ENCODE data around the gene LRBA. TPM values are rescaled to one million over a fixed set of nuclear protein-coding genes. Genes with fewer than 3 reads are reported as not detected.

Gene LRBA
- total and polyA plus RNA-seq, 4 donors: 8.2 to 69.8 (median 32.8) TPM

DNA sequence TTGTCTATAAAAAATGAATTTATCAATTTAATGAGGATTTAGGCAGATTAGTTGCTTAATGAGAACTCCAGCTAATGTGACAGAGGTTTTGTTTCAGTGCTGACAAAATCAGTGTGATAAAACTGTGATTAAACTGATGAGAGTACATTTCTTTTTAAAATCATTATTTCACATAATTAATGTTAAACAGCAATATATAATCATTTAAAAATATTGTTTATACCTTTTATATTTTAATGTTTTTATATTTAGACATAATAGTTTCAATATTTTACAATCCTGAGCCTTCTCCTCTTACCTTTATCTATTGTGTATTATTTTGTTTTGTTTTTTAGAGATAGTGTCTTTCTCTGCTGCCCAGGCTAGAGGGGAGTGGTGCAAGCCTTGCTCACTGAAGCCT lies 480.3 kb downstream of the LRBA start:
- no peaks in the 10 kb centered on the region for H3K36me3 ChIP-seq (ENCODE audit: control insufficient read depth in 4 of 4, insufficient read depth in 3 of 4, low read depth in 1 of 4, low read length in 3 of 4)
- no peak overlapping the region for H3K9ac ChIP-seq (ENCODE audit: low read depth in 1 of 2, low read length in 2 of 2)
- TF ChIP-seq, protein P1, sequence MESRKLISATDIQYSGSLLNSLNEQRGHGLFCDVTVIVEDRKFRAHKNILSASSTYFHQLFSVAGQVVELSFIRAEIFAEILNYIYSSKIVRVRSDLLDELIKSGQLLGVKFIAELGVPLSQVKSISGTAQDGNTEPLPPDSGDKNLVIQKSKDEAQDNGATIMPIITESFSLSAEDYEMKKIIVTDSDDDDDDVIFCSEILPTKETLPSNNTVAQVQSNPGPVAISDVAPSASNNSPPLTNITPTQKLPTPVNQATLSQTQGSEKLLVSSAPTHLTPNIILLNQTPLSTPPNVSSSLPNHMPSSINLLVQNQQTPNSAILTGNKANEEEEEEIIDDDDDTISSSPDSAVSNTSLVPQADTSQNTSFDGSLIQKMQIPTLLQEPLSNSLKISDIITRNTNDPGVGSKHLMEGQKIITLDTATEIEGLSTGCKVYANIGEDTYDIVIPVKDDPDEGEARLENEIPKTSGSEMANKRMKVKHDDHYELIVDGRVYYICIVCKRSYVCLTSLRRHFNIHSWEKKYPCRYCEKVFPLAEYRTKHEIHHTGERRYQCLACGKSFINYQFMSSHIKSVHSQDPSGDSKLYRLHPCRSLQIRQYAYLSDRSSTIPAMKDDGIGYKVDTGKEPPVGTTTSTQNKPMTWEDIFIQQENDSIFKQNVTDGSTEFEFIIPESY (IDR thresholded peaks at IDR 0.05): no peak
- TF ChIP-seq NR2F2 (IDR thresholded peaks at IDR 0.05): no peak
- TF ChIP-seq HNF4G (IDR thresholded peaks at IDR 0.05): no peak
- TF ChIP-seq, protein P2, sequence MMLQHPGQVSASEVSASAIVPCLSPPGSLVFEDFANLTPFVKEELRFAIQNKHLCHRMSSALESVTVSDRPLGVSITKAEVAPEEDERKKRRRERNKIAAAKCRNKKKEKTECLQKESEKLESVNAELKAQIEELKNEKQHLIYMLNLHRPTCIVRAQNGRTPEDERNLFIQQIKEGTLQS (IDR thresholded peaks at IDR 0.05): no peak
- TF ChIP-seq EGR1 (IDR thresholded peaks at IDR 0.05; ENCODE audit: low read depth in 2 of 2): no peak
- TF ChIP-seq GABPA (IDR thresholded peaks at IDR 0.05 in 1 of 2, conservative IDR thresholded peaks at IDR 0.05 in 1 of 2): no peak
- no peak for TF ChIP-seq RAD21 (IDR thresholded peaks at IDR 0.05)
- H3K9me3 ChIP-seq (ENCODE audit: control insufficient read depth in 4 of 4, low read length in 3 of 4): no peaks in the 10 kb centered on the region
- no peak overlapping the region for H3K4me3 ChIP-seq (ENCODE audit: low read depth in 1 of 3, low read length in 3 of 3)
- H3K4me1 ChIP-seq (ENCODE audit: control insufficient read depth in 4 of 4, insufficient read depth in 4 of 4, low read length in 3 of 4): no peaks in the 10 kb centered on the region
- H3K27me3 ChIP-seq (ENCODE audit: control insufficient read depth in 4 of 4, insufficient read depth in 4 of 4, low read length in 3 of 4): no peaks in the 10 kb centered on the region
- H3K27ac ChIP-seq (ENCODE audit: low read depth in 1 of 2, low read length in 2 of 2): no peak overlapping the region
- DNase-seq (ENCODE audit: low spot score): no peak

DNA sequence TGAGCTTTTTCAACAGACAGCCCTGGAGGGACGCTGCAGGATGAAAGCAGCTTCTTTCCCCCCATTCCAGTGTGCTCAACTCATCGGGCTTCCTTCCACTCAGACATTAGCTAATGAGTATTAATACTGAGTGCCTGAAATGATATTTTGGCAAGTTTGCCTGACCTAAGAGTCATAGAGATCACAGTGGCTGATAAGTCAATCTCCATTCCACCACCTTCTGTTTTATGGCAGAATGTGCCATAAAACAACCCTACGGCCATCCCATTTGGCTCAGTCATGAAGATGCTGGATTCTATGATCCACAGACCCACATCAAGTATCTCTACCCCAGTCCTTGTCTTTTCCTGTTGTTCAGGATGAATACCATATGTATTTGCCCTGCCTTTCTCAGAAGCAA lies 481.4 kb downstream of the LRBA start:
- no peak for TF ChIP-seq HNF4G (IDR thresholded peaks at IDR 0.05)
- H3K9me3 ChIP-seq (ENCODE audit: control insufficient read depth in 4 of 4, low read length in 3 of 4): no peaks in the 10 kb centered on the region
- H3K4me3 ChIP-seq (ENCODE audit: low read depth in 1 of 3, low read length in 3 of 3): no peak overlapping the region
- H3K27ac ChIP-seq (ENCODE audit: low read depth in 1 of 2, low read length in 2 of 2): no peak overlapping the region
- no peak overlapping the region for H3K9ac ChIP-seq (ENCODE audit: low read depth in 1 of 2, low read length in 2 of 2)
- 62% methylated on average over 3 of the region's 3 CpGs for WGBS
- no peaks in the 10 kb centered on the region for H3K27me3 ChIP-seq (ENCODE audit: control insufficient read depth in 4 of 4, insufficient read depth in 4 of 4, low read length in 3 of 4)
- DNase-seq (ENCODE audit: low spot score): no peak
- no peaks in the 10 kb centered on the region for H3K36me3 ChIP-seq (ENCODE audit: control insufficient read depth in 4 of 4, insufficient read depth in 3 of 4, low read depth in 1 of 4, low read length in 3 of 4)
- no peaks in the 10 kb centered on the region for H3K4me1 ChIP-seq (ENCODE audit: control insufficient read depth in 4 of 4, insufficient read depth in 4 of 4, low read length in 3 of 4)

DNA sequence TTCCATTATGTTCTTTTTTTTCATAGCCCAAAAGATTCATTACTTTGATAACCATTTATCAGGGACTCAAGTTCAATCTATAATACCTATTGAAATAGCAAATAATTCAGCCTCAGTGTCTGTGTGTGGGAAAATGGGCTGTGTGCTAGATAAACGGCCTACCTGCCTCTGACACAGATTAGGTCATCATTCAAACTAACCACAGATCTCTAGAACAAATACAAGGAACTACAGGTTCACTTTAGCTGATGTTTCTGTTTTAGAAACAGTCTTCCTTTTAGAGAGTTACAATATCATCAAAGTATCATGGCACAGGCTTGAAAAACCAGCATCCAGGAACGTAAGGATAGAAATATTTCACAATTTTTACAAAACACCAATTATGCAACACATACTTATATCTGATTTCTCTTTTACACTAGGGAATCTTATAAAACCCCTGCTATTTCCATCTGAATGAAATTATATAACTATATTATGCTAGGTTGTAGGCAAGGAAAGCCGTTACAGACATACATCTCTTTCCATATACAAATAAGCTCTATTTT lies 489.7 kb downstream of the LRBA start:
- Histone ChIP-seq H3K4me1 (ENCODE audit: control insufficient read depth in 4 of 4, insufficient read depth in 4 of 4, low read length in 3 of 4) (no peaks in the 10 kb centered on the region), H3K36me3 (ENCODE audit: control insufficient read depth in 4 of 4, insufficient read depth in 3 of 4, low read depth in 1 of 4, low read length in 3 of 4) (no peaks in the 10 kb centered on the region), H3K9me3 (ENCODE audit: control insufficient read depth in 4 of 4, low read length in 3 of 4) (no peaks in the 10 kb centered on the region), H3K27ac (ENCODE audit: low read depth in 1 of 2, low read length in 2 of 2) (no peak overlapping the region), H3K27me3 (ENCODE audit: control insufficient read depth in 4 of 4, insufficient read depth in 4 of 4, low read length in 3 of 4) (no peaks in the 10 kb centered on the region), H3K9ac (ENCODE audit: low read depth in 1 of 2, low read length in 2 of 2) (no peak overlapping the region), H3K4me3 (ENCODE audit: low read depth in 1 of 3, low read length in 3 of 3) (no peak overlapping the region)
- 87% methylated on average over 3 of the region's 3 CpGs for WGBS
- TF ChIP-seq, protein P3, sequence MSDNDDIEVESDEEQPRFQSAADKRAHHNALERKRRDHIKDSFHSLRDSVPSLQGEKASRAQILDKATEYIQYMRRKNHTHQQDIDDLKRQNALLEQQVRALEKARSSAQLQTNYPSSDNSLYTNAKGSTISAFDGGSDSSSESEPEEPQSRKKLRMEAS (IDR thresholded peaks at IDR 0.05): no peak
- TF ChIP-seq, protein P1 (IDR thresholded peaks at IDR 0.05): no peak
- TF ChIP-seq RAD21 (IDR thresholded peaks at IDR 0.05): no peak
- no peak for DNase-seq (ENCODE audit: low spot score)

Measured in liver (tissue), 9 donors.